ENCODE measurements around the gene RAB19. TPM values are rescaled to one million over a fixed set of nuclear protein-coding genes. Genes with fewer than 3 reads are reported as not detected.
A peak's percentile ranks its signal among the peaks of the same experiment; 100 is the strongest.

The RAB19 gene
- total and polyA plus RNA-seq, 2 donors (not counting 1 experiment from before 2014, with no cell fraction given): 0.37 to 1.1 TPM

GRCh38 chr7:140398821-140399220 is 5.0 kb upstream of the RAB19 start:
- ATAC-seq (ENCODE audit: low read depth): no peak
- POLR2A ChIA-PET: interaction anchor here (0.6 kb wide), 1 partner anchor 66 kb away, joined by 5 read pairs; no protein-coding TSS in a partner anchor
- Histone ChIP-seq H3K9me3 (ENCODE audit: control extremely low read depth in 1 of 3, control insufficient read depth in 2 of 3, insufficient read depth in 1 of 3, low read length in 2 of 3) (no peaks in the 10 kb centered on the region), H3K4me1 (ENCODE audit: control insufficient read depth in 2 of 2, insufficient read depth in 2 of 2, low read length in 2 of 2) (peaks cover 7 to 18% of the 10 kb centered on the region in 2 donors), H3K27me3 (replicated peaks in 1 of 4; ENCODE audit: control extremely low read depth in 1 of 4, control insufficient read depth in 3 of 4, insufficient read depth in 4 of 4, low read length in 3 of 4) (no peaks in the 10 kb centered on the region), H3K79me2 (ENCODE audit: control insufficient read depth, insufficient read depth, low read length) (peaks cover 34% of the 10 kb centered on the region), H4K20me1 (ENCODE audit: control insufficient read depth, insufficient read depth, low read length, poor library complexity, severe bottlenecking) (peaks cover 11% of the 10 kb centered on the region), H3K4me2 (replicated peaks; ENCODE audit: low read depth, low read length, poor library complexity, severe bottlenecking) (peak overlapping the region; percentile 91), H3K4me3 (ENCODE audit: control extremely low read depth in 1 of 5, extremely low read depth in 1 of 5, insufficient read depth in 1 of 5, low read depth in 2 of 5, low read length in 4 of 5) (peak overlapping the region in 3 of 5 experiments; percentile 62 to 69 (median 67)), H2AFZ (ENCODE audit: insufficient read depth, low read depth, low read length, poor library complexity, severe bottlenecking) (peak overlapping the region; percentile 85), H3K36me3 (replicated peaks in 1 of 2; ENCODE audit: control extremely low read depth in 1 of 2, control insufficient read depth in 1 of 2, extremely low read depth in 1 of 2, insufficient read depth in 2 of 2, low read length in 1 of 2) (no peaks in the 10 kb centered on the region), H3K27ac (ENCODE audit: low read length in 2 of 2) (no peak overlapping the region), H3K9ac (ENCODE audit: low read length) (no peak overlapping the region)
- H3K9me3 Mint-ChIP-seq (ENCODE audit: insufficient read depth): no peaks in the 10 kb centered on the region
- WGBS (ENCODE audit: insufficient coverage): 89% methylated on average over 9 of the region's 10 CpGs
- TF ChIP-seq CTCF (IDR thresholded peaks at IDR 0.05) (no peak), EZH2 (IDR thresholded peaks at IDR 0.05; ENCODE audit: borderline replicate concordance, insufficient read depth, low read depth, low read length, poor library complexity, severe bottlenecking) (no peak)
- peak overlapping the region; percentile 98 for H3K4me3 Mint-ChIP-seq
- H3K27me3 Mint-ChIP-seq: peaks cover 3% of the 10 kb centered on the region
- CTCF ChIA-PET: no interaction called here
- peak; percentile 20 for DNase-seq
- peaks cover 15% of the 10 kb centered on the region for H3K4me1 Mint-ChIP-seq
- intact Hi-C loops (cut with micrococcal nuclease): loop anchor here (1.0 to 10.0 kb wide), 7 partner anchors 164 to 1164 kb away; partner anchors contain the start of genes ADCK2, BRAF, MRPS33 and NDUFB2
- no peak overlapping the region for H3K27ac Mint-ChIP-seq

- WGBS (ENCODE audit: insufficient coverage): no CpG with 5 or more reads among the region's 3 CpGs
- peaks cover 12 to 27% of the 10 kb centered on the region in 2 donors for H3K4me1 ChIP-seq (ENCODE audit: control insufficient read depth in 2 of 2, insufficient read depth in 2 of 2, low read length in 2 of 2)
- no peak overlapping the region for H3K9ac ChIP-seq (ENCODE audit: low read length)
- Mint-ChIP-seq H3K27ac (no peak overlapping the region), H3K9me3 (ENCODE audit: insufficient read depth) (no peaks in the 10 kb centered on the region), H3K4me3 (no peak overlapping the region), H3K27me3 (peaks cover 3% of the 10 kb centered on the region), H3K4me1 (peaks cover 24% of the 10 kb centered on the region)
- H3K36me3 ChIP-seq (replicated peaks in 1 of 2; ENCODE audit: control extremely low read depth in 1 of 2, control insufficient read depth in 1 of 2, extremely low read depth in 1 of 2, insufficient read depth in 2 of 2, low read length in 1 of 2): no peaks in the 10 kb centered on the region
- no peak for TF ChIP-seq EZH2 (IDR thresholded peaks at IDR 0.05; ENCODE audit: borderline replicate concordance, insufficient read depth, low read depth, low read length, poor library complexity, severe bottlenecking)
- no peak for TF ChIP-seq CTCF (IDR thresholded peaks at IDR 0.05)
- ChIA-PET POLR2A (no interaction called here), CTCF (no interaction called here)
- peaks cover 25% of the 10 kb centered on the region for H3K79me2 ChIP-seq (ENCODE audit: control insufficient read depth, insufficient read depth, low read length)
- DNase-seq (no peak), ATAC-seq (ENCODE audit: low read depth) (no peak)
- intact Hi-C loops (cut with micrococcal nuclease): no loop called here
- H3K4me3 ChIP-seq (ENCODE audit: control extremely low read depth in 1 of 5, extremely low read depth in 1 of 5, insufficient read depth in 1 of 5, low read depth in 2 of 5, low read length in 4 of 5): no peak overlapping the region
- H3K9me3 ChIP-seq (ENCODE audit: control extremely low read depth in 1 of 3, control insufficient read depth in 2 of 3, insufficient read depth in 1 of 3, low read length in 2 of 3): no peaks in the 10 kb centered on the region
- no peak overlapping the region for H3K27ac ChIP-seq (ENCODE audit: low read length in 2 of 2)
- no peak overlapping the region for H3K4me2 ChIP-seq (replicated peaks; ENCODE audit: low read depth, low read length, poor library complexity, severe bottlenecking)
- no peaks in the 10 kb centered on the region for H3K27me3 ChIP-seq (replicated peaks in 1 of 4; ENCODE audit: control extremely low read depth in 1 of 4, control insufficient read depth in 3 of 4, insufficient read depth in 4 of 4, low read length in 3 of 4)
- no peak overlapping the region for H2AFZ ChIP-seq (ENCODE audit: insufficient read depth, low read depth, low read length, poor library complexity, severe bottlenecking)
- peaks cover 4% of the 10 kb centered on the region for H4K20me1 ChIP-seq (ENCODE audit: control insufficient read depth, insufficient read depth, low read length, poor library complexity, severe bottlenecking)
Observed at GRCh38 chr7:140400381-140400780, 3.5 kb upstream of the RAB19 start.
